Endometrium (tissue), 2 donors: ENCODE measurements around the gene ZDHHC11B.
"Not testable (repeated sequence)": the region's sequence is repeated elsewhere in the genome, so short reads cannot be mapped to it uniquely, and the experiment has no call there.

Experiments used
- FAIRE-seq: peaks from 2 replicates; lab custom pipeline; 2012; peaks lifted over from hg19 to GRCh38; lab: Jason Lieb, UNC
- donor health status: control.
- donor health status: control.

Gene ZDHHC11B, protein sequence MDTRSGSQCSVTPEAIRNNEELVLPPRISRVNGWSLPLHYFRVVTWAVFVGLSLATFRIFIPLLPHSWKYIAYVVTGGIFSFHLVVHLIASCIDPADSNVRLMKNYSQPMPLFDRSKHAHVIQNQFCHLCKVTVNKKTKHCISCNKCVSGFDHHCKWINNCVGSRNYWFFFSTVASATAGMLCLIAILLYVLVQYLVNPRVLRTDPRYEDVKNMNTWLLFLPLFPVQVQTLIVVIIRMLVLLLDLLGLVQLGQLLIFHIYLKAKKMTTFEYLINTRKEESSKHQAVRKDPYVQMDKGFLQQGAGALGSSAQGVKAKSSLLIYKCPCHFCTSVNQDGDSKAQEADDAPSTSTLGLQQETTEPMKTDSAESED

DNA sequence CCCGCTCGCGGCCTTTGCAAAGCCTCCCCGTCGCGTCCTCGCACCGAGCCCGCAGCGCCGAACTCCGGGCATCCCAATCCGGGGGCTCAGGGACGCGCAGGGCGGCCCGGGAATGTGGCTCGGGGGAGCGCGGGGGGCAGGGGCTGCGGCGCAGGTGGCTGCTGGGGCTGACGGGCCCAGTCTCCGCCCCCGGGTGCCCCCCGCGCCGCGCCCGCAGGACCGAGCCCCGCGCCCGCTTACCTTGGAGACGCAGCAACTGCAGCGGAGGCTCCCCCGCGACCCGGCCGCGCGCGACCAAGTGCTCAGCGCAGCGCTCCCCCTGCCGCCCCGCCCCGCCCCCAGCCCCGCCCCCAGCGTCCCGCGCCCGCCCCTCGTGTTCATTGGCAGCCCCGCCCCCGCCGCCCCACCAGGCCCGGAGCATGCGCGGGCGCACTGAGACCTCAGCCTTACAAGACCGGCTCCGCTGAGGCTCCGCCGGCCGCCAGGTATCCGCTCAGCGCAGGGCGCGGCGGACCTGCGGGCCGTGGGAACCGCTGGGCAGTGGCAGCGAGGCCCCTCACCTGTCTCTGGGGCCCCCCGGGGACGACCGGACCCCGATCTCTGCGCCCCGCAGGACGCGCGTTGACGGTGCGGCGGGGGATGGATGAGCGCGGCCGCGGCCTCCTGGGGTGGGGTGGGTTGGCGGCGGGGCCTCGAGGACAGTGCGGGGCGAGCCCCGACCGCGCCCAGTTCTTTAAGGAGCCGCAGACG is at the start of gene ZDHHC11B:
ZDHHC11B (minus strand) TSS at position 302 of the 750 bp plus-strand sequence. CDS start 17,810 bp downstream, outside the sequence.
- FAIRE-seq, result not testable (repeated sequence)

DNA sequence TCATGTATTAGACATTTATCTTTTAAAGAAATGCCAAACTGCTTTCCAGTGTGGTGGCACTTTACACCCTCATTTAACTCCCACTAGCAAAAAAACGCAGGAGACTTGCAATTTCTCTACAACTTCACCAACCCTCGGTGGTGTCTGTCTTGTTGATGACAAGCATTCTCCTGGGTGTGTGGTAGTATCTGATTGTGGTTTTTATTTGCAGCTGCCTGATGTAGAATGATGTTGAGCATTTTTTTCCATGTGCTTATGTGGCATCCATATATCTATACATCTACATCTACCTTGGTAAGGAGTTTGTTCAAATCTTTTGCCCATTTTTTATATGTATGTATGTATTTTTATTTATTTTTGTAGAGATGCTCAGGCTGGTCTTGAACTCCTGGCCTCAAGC is 49.5 kb upstream of the ZDHHC11B start:
- not testable (repeated sequence) for FAIRE-seq

DNA sequence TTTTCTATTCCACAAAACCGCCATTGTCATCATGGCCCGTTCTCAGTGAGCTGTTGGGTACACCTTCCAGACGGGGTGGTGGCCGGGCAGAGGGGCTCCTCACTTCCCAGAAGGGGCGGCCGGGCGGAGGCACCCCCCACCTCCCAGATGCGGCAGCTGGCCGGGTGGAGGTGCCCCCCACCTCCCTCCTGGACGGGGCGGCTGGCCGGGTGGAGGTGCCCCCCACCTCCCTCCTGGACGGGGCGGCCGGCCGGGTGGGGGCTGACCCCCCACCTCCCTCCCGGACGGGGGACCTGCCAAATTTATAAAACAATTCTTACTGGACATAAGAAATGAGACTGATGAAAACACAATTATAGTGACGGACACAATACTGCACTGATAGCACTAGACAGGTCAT is 43.7 kb upstream of the ZDHHC11B start:
- FAIRE-seq, result not testable (repeated sequence)

DNA sequence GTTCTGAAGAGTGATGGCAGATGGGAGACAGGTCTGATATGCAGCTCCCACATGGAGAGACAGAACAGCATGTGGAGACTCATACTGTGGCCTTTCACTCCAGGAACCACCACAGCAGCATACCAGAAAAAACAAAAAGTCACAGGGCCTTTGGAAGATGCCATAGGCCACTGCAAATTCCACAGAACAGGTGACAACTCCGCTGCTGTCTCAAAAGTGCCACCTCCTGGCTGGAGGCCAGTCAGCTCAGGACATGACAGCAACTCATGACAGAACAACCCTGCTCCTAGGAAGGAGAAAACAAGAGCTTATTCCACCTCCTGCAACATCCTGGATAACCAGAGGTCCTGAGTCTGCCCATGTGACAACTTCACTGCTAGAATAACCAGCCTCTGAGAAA is 41.0 kb upstream of the ZDHHC11B start:
- FAIRE-seq, result not testable (repeated sequence)

DNA sequence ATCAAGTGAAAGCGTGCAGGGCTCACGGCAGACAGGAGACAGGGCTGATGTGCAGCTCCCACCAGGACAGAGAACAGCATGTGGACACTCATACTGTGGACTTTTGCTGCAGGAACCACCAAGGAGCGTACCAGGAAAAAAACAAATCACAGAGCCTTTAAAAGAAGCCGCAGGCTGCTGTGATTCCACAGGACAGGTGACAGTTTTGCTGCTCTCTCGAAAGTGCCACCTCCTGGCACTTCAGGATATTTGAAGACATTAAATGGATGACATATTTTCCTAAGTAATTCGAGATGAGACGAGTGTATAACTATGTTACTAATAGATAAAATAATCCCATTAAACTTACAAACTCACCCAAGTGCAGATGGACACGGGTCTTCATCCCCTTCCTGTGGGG is 37.0 kb upstream of the ZDHHC11B start:
- FAIRE-seq, result no peak

DNA sequence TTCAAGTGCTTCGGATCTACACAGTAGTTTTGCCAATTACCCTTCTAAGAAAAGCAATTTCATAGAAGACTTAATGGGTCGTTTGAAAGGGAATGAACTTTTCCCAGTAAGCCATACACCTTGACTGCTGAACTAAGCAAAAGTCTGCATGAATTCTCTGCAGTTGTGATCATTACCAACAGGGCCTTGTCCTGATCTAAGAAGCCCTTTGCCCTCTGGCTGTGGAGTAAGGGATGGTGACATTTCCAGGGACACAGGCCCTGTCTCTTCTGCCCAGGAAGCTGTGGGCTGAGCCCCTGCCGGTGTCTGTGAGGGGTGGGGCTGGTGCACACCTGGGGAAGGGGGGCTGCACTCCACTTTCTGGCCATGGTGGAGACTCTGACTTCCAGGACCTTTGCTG is 35.7 kb upstream of the ZDHHC11B start:
- FAIRE-seq, result no peak

DNA sequence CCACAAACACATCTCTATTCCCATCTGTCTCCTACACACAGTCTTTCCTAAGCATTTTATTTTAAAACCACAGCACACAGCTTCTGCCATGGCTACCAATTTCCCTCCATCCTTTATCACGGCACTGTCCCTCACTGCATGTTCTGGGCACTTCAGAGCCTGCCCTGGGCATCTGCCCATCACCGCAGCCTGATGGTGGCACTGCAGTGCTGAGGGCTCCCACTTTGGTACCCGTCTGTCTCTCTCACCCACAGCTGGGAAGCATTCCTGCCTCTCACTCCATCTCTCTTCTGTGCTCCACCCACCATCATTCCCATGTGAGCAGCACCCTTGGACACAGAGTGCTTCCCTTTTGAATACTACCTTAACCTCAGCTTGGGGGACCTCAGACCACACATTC is 34.5 kb upstream of the ZDHHC11B start:
- no peak for FAIRE-seq

DNA sequence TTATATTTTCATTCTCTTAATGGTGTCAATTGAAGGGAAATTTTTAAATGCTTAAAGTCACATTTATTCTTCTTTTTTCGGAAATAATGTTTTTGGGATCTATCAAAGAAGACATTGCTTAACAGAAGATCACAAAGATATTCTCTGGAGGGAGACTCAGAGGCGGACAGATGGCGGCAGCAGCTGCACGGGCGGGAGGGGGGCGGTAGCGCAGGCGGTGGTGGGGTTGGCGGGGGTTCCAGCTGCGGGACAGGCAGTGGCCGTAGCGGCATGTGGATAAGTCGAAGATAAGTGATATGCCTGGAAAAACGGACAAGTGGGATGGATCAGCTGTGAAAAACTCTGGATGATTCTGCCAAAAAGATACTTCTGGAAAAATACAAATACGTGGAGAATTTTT is 31.6 kb upstream of the ZDHHC11B start:
- FAIRE-seq, result no peak

DNA sequence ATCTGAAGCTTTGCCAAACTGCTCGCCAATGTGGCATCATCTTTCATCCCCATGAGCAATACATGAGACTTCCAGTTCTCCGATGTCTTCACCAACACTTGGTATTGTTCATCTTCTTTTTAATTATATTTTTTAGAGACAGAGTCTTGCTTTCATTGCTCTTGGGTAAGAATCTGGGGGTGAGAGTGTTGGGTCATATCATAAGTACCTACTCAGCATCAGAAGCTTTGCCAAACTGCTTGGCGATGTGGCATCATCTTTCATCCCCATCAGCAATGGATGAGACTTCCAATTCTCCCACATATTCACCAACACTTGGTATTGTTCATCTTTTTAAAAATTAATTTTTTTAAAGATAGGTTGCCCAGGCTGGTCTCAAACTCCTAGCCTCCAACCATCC is 30.9 kb upstream of the ZDHHC11B start:
- no peak for FAIRE-seq

DNA sequence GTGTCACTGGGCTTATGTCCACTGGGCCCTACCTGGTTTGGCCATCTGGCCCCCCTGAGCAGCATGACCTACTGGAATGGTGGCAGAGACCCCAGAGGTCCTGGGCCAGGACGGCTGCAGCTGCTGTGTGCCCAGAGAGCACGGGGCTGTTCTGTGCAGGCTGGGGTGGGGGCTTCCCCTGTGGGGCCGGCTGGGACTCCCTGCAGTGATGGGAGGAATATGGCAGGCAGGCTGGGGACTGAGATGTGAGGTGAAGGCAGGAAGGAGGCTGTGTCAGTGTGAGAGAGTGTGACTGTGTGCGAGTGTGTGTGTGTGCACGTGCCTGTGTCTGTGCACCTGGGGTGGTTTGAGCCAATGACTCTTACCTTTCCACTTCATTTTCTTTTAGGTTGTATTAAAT is 29.0 kb upstream of the ZDHHC11B start:
- FAIRE-seq, result not testable (repeated sequence)

DNA sequence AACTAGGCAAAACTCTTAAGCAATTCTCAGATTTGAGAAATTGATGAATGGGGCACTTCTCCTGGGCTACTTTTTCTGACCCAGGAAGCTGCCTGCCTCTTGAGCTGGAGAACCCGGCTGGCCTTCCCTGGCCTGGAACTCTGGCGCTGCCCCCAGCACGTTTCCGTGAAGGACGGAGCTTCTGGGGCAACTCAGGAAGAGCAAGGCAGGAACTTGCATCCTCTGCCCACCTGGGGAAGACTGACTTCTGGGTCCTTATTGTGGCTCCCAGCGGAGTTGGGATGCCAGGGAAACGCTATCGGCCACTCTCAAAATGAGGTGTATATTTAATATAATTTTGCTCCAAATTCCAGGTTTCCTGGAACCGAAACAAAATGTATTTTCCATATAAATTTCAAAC is 26.9 kb upstream of the ZDHHC11B start:
- not testable (repeated sequence) for FAIRE-seq

DNA sequence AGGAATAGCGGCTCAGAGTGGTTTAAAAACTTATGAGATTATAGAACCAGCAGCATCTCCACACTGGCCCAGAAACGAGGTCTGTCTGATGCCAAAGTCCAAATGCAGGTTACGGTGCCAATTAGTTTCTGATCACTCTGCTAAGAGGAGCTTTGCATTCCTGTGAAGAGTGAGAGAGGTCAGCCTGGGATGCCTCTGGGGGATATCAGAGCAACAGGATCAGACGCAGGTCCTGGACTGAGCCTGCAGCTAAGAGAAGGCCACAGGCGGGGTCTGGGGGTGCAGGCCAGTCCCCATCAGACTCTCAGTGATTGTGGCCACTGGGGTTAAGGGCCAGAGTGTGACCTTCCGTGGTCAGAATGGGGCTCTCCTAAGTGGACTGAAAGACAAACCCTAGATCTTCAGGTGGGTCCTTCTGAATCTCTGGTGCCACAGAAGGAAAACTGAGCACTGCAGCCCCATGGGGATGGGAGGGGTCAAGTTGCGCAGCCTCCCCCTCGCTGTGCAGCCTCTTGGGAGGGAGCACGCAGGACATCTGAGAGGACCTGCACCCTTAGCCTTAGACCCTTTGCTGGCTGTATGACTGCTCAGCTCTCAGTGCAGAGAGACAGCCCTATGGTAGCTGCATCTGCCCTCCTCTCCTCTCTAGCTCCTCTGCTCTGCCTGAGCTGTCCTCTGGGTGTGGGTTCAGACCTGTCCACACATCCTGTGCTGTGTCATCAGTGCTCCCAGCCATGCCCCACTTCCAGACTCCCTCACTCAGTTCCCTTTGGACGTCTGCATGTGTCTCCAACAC is 23.4 kb upstream of the ZDHHC11B start:
- not testable (repeated sequence) for FAIRE-seq

DNA sequence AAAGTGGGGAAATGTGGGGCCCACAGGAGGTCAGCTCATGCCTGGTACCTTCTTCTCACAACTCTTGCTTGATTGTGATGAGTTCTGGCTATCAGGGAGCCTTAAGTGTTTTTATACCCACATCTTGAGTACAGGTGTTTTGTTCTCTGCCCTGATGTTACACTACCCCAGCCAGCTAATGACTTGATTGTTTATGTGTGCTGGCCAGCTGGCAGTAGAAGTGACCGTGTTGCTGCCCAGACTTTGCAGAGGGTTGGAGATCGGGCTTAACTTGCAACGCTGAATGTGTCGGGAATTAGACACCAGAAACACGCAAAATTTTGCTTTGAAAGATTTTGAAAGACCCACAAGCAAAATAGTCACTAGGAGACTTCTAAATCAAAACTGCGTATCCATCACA is 16.9 kb upstream of the ZDHHC11B start:
- FAIRE-seq, result no peak

DNA sequence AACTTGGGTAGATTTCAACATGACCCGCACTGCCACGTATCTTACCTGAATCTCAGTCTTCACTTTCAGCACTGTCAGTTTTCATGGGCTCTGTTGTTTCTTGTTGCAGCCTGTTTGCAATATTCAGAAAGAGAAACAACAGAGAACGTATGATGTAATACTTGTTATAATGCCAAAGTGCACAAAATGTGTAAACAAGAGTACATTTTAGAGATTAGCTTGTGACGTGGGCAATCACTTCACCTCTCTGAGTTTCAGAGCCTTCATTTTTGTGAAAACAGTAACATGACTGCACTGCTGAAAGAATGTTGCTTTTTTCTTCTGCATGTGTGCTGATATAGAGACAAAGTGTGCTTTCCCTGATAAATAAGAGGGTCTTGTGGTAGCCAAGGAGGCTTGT is 16.5 kb upstream of the ZDHHC11B start:
- FAIRE-seq, result not testable (repeated sequence)

DNA sequence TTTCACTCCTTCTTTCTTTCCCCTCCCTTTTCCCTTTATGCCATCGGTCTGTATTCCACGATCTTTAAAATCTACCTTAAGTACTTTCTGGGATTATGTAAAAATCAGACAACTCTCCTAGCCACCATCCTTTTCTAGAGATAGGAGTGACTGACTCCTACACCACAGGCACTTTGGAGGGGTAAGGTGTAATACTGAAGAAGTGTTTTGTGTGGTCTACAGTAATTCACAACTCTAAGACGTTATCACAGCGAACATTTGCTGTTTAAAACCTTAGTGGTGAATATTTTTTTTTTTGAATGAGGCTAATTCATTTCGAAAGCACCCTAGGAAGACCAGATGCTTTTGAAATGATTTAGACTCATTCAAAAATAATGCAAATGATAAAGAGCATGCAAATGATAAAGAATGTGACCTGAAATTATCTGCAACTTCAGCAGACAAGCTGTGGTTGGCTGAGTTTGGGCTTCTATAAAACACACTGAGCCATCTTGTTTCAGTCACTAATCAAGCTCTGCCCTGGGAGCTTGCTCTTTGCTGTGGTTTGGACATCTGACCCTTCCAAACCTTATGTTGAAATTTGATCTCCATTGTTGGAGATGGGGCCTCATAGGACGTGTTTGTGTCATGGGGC is 14.1 kb upstream of the ZDHHC11B start:
- FAIRE-seq, result not testable (repeated sequence)

DNA sequence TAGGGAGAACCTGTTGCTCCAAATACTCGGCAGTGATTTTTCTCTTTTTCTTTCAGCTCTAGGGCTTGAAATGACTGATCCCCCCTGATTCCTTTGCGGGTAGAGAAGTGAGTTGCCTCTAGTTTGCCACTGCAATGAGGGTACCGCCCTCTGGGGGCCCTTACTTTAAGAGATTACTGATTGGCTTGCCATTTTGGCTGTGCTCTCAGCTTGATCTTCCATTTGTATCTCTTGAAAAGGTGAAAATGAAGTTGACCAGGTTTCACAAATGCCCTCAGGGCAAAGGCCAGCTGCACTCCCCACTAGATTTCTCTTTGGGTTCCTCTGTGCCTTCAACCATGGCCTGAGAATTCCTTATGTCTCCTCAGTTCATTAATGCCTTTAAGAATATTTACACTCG is 13.5 kb upstream of the ZDHHC11B start:
- not testable (repeated sequence) for FAIRE-seq

DNA sequence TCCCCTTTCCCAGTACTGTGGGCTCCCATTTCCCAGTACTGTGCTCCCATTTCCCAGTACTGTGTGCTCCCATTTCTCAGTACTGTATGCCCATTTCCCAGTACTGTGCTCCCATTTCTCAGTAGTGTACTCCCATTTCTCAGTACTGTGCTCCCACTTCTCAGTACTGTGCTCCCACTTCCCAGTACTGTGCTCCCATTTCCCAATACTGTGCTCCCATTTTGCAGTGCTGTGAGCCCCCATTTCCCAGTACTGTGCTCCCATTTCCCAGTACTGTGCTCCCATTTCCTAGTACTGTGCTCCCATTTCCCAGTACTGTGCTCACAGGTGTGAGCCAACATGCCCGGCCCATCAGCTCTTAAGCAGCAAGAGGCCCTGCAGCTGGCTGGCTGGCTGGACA is 11.3 kb upstream of the ZDHHC11B start:
- not testable (repeated sequence) for FAIRE-seq

DNA sequence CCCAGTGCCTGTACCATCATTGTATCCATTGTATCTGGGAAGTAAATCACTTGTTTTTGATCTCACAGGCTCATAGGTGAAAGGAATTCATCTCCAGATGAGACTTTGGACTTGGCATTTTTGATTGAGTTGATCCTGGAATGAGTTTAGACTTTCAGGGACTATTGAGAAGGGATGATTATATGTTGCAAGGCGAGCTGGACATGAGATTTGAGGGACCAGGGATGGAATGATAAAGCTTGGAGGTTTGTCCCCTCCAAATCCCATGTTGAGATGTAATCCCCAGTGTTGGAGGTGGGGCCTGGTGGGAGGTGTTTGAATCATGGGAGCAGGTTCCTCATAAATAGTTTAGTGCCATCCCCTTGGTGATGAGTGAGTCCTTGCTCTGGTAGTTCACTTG is 10.4 kb upstream of the ZDHHC11B start:
- FAIRE-seq, result not testable (repeated sequence)

DNA sequence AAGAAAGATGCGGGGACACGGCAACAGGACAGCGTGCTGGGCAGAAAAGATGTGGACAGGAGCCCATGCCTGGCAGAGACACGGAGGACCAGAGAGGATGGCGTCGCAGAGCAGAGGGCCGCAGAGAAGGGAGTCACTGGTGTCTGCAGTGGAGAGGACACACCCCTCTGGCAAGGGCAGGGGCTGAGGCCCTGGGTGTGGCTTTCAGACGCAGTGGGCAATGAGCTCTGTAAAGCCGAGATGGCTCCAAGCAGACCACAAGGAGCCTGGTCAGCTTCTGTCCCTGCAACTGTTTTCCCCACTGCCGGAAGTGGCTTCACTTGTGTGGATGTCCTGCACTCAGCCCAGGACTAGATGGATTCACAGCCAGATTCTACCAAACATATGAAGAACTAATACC is 4.2 kb upstream of the ZDHHC11B start:
- FAIRE-seq, result not testable (repeated sequence)

DNA sequence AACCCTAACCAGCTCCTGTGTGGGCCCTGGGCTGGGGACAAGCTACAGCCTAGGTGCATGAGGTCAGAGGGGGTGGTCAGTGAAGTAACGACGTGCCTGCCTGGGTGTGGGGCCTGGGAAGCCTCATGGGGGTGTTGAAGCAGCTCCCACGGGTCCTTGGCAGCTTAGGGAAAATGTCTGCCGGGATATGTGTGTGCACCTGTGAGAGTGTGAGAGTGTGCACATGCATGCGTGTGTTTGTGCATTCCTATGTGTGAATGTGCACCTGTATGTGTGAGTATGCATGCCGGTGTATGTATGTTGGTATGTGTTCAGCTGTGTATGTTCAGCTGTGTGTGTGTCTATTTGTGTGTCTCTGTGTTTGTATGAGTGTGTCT is 3.3 kb upstream of the ZDHHC11B start:
- FAIRE-seq, result not testable (repeated sequence)

DNA sequence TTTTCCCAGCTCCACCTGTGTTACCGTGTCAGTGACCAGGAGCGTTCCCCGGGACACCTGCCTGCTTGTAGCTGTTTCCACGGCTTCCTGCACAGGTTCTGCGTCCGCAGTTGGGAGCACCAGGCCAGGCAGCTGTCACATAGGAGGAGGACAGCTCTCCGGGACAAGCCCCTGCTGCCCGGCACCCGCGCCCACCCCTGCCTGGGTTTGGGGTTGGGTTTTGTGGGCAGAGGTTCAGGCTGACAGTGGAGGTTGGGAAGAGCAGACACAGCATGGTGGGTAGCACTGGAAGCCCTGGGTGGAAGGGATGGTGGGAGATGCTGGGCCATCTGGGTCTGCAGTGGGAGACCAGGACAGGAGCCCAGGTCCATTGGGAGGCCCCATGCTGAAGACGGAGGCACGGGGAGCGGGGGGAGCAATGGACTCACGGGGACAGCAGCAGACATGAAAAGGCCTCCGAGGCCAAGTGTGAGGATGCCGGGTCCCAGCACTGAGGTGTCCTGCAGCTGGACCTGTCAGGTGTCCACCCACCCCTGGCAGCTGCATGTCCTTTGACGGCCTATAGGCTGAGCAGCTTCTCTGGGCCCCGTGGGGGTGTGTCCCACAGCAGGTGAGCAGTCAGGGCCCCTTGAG is 2.8 kb upstream of the ZDHHC11B start:
- FAIRE-seq, result not testable (repeated sequence)
